K562 (cell line): ENCODE results near the gene CSDE1. TPM values are rescaled to one million over a fixed set of nuclear protein-coding genes. Genes with fewer than 3 reads are reported as not detected.

Experiments used
- FOXA3 ChIP-seq, 2 experiments: fragments of 450-650 bp in 1 of 2; sonication (generic) in 1 of 2; formaldehyde crosslinking; IDR thresholded peaks in 1 of 2; conservative IDR thresholded peaks in 1 of 2; 2 replicates each; pipeline versions ENCODE4 v1.4.0 to v1.8.0; 2020 to 2022; ENCODE audit warnings: mild to moderate bottlenecking in 2 of 2, missing genetic modification reagents in 1 of 2
- HDAC3 ChIP-seq: fragments of 450-650 bp; IDR thresholded peaks from 2 replicates; pipeline ENCODE4 v1.6.1; 2018; ENCODE audit warnings: borderline replicate concordance, mild to moderate bottlenecking, moderate library complexity; ENCODE audit not compliant: partially characterized antibody
- KLF10 ChIP-seq: fragments of 250-450 bp; sonication (Bioruptor Pico); IDR thresholded peaks from 2 replicates; pipeline ENCODE4 v1.6.1; 2021; ENCODE audit warnings: matching md5 sums
- NEUROD1 ChIP-seq: fragments of 150-350 bp; IDR thresholded peaks from 2 replicates; pipeline ENCODE4 v1.6.1; 2014; ENCODE audit warnings: borderline replicate concordance, low read length, low read depth; ENCODE audit not compliant: partially characterized antibody
- PHB ChIP-seq: fragments of 250-450 bp; sonication (Bioruptor Pico); IDR thresholded peaks from 2 replicates; pipeline ENCODE4 v1.5.0; 2021
- SMARCB1 ChIP-seq: IDR thresholded peaks from 2 replicates; pipeline ENCODE4 v1.6.1; 2011; ENCODE audit warnings: improper control_type of control experiment, low read depth; ENCODE audit not compliant: insufficient read length
- SP2 ChIP-seq: IDR thresholded peaks from 2 replicates; pipeline ENCODE4 v1.6.1; 2011; ENCODE audit warnings: mild to moderate bottlenecking, low read depth, low read length, moderate library complexity; ENCODE audit not compliant: poor library complexity, severe bottlenecking; ENCODE audit errors: extremely low read depth
- ZFP36 ChIP-seq: fragments of 150-350 bp; IDR thresholded peaks from 2 replicates; pipeline ENCODE4 v1.6.1; 2018; ENCODE audit warnings: low read length, low read depth; ENCODE audit not compliant: partially characterized antibody
- ZNF695 ChIP-seq: fragments of 450-650 bp; formaldehyde crosslinking; IDR thresholded peaks from 2 replicates; pipeline ENCODE4 v1.4.0; 2020; ENCODE audit warnings: mild to moderate bottlenecking, moderate library complexity
- ZNF696 ChIP-seq: fragments of 250-450 bp; sonication (Bioruptor Pico); conservative IDR thresholded peaks from 2 replicates; pipeline ENCODE4 v1.4.0; 2020; ENCODE audit warnings: mild to moderate bottlenecking, moderate library complexity
- polyA plus RNA-seq, 8 experiments: library from polyadenylated mRNA; depleted of rRNA in 4 of 8; stranded (reverse) in 5 of 8; unstranded in 3 of 8; fragments of >200 nt; fragmentation: Nextera tagmentation in 2 of 8; fragmentation: Illumina TruSeq in 1 of 8; extraction: Ambion mirVana in 2 of 8; extraction: Trizol in 1 of 8; gene quantifications; 2 replicates each; pipeline versions ENCODE4 v1.2.1 to v1.2.3, GENCODE V29; 2011 to 2014; ENCODE audit warnings: inconsistent platforms in 1 of 8, missing spikeins in 1 of 8
- total RNA-seq, 7 experiments: library from RNA; depleted of rRNA in 6 of 7; stranded (reverse); fragments of >200 nt in 6 of 7; fragmentation: Illumina TruSeq in 2 of 7; extraction: Trizol in 2 of 7; gene quantifications; 2 replicates each; pipeline versions ENCODE4 v1.2.1 to v1.2.3, GENCODE V29; 2011 to 2021; ENCODE audit warnings: low replicate concordance in 1 of 7
- TF ChIP-seq, protein P1 (sequence below): fragments of 200-400 bp; formaldehyde crosslinking; IDR thresholded peaks from 2 replicates; pipeline ENCODE4 v1.6.1; 2017; ENCODE audit warnings: mild to moderate bottlenecking, low read depth, low read length, moderate library complexity
- TF ChIP-seq, protein P2 (sequence below): sonication (generic); formaldehyde crosslinking; IDR thresholded peaks from 2 replicates; pipeline ENCODE4 v1.8.1; 2023; ENCODE audit warnings: missing genetic modification reagents, mild to moderate bottlenecking, borderline replicate concordance
- TF ChIP-seq, protein P3 (sequence below): sonication (generic); formaldehyde crosslinking; IDR thresholded peaks from 2 replicates; pipeline ENCODE4 v1.4.0; 2020; ENCODE audit warnings: mild to moderate bottlenecking, missing genetic modification reagents
- TF ChIP-seq, protein P4 (sequence below): fragments of 450-650 bp; formaldehyde crosslinking; conservative IDR thresholded peaks from 2 replicates; pipeline ENCODE4 v1.4.0; 2022; ENCODE audit warnings: mild to moderate bottlenecking, missing genetic modification characterization

The CSDE1 gene
- total and polyA plus RNA-seq, 9 of the 15 experiments (the other 6 are each of a cell fraction or from before 2014, with no cell fraction given), result 174 to 538 (median 403) TPM

DNA sequence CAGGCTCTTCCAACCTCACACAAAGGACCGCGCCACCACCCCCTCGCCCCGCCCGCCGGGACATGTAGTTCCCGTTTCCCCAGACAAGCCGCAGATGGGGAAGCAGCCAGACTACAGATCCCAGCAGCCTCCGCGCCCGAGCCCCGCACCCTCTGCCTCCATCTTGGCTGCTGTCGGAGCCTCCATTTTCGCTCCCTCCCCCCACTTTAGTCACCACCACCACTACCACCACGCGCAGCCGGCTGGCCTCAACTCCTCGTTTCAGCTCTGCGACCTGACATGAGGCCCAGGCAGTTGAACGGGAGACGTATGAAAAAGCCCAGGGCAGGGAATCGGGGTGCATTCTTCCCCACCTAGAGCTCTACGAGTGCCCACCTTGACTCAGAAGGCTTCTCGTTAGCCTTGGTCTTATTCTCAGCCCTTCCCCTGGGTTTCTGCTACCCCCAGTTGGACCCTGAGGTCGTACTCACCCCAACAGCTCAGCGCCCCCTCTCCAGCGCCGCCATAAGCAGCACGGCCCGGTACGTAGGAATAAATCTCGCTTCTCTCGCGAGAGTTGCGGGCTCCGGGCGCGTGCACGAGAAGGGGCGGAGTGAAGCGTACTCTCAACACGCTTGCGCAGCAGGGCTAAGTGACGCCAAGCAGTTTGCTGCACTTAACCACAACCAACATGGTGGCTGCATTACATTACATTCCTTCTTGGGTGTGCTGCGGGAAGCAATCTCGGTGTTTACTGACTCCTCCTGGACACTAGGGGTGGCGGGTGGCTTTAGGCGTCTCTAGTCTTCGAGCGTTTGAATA lies at the start of gene CSDE1 (continued):
- TF ChIP-seq, protein P1, sequence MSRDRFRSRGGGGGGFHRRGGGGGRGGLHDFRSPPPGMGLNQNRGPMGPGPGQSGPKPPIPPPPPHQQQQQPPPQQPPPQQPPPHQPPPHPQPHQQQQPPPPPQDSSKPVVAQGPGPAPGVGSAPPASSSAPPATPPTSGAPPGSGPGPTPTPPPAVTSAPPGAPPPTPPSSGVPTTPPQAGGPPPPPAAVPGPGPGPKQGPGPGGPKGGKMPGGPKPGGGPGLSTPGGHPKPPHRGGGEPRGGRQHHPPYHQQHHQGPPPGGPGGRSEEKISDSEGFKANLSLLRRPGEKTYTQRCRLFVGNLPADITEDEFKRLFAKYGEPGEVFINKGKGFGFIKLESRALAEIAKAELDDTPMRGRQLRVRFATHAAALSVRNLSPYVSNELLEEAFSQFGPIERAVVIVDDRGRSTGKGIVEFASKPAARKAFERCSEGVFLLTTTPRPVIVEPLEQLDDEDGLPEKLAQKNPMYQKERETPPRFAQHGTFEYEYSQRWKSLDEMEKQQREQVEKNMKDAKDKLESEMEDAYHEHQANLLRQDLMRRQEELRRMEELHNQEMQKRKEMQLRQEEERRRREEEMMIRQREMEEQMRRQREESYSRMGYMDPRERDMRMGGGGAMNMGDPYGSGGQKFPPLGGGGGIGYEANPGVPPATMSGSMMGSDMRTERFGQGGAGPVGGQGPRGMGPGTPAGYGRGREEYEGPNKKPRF, result no peak
- TF ChIP-seq, protein P2, sequence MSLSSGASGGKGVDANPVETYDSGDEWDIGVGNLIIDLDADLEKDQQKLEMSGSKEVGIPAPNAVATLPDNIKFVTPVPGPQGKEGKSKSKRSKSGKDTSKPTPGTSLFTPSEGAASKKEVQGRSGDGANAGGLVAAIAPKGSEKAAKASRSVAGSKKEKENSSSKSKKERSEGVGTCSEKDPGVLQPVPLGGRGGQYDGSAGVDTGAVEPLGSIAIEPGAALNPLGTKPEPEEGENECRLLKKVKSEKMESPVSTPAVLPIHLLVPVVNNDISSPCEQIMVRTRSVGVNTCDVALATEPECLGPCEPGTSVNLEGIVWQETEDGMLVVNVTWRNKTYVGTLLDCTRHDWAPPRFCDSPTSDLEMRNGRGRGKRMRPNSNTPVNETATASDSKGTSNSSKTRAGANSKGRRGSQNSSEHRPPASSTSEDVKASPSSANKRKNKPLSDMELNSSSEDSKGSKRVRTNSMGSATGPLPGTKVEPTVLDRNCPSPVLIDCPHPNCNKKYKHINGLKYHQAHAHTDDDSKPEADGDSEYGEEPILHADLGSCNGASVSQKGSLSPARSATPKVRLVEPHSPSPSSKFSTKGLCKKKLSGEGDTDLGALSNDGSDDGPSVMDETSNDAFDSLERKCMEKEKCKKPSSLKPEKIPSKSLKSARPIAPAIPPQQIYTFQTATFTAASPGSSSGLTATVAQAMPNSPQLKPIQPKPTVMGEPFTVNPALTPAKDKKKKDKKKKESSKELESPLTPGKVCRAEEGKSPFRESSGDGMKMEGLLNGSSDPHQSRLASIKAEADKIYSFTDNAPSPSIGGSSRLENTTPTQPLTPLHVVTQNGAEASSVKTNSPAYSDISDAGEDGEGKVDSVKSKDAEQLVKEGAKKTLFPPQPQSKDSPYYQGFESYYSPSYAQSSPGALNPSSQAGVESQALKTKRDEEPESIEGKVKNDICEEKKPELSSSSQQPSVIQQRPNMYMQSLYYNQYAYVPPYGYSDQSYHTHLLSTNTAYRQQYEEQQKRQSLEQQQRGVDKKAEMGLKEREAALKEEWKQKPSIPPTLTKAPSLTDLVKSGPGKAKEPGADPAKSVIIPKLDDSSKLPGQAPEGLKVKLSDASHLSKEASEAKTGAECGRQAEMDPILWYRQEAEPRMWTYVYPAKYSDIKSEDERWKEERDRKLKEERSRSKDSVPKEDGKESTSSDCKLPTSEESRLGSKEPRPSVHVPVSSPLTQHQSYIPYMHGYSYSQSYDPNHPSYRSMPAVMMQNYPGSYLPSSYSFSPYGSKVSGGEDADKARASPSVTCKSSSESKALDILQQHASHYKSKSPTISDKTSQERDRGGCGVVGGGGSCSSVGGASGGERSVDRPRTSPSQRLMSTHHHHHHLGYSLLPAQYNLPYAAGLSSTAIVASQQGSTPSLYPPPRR (CRISPR knock-in tag), result peak; percentile 91; the same call in 1 of the 2 replicates
- 0 out of 2 replicates have a peak, but pooled peaks have one; percentile 36 for TF ChIP-seq ZNF695 (CRISPR knock-in tag)
- no peak for TF ChIP-seq SMARCB1
- TF ChIP-seq NEUROD1, result no peak
- no peak for TF ChIP-seq HDAC3
- 0 out of 2 replicates have a peak, but pooled peaks have one; percentile 49 for TF ChIP-seq PHB
- TF ChIP-seq KLF10 (CRISPR knock-in tag), result no peak
- TF ChIP-seq ZNF696, result no peak
- no peak for TF ChIP-seq SP2
- TF ChIP-seq, protein P3, sequence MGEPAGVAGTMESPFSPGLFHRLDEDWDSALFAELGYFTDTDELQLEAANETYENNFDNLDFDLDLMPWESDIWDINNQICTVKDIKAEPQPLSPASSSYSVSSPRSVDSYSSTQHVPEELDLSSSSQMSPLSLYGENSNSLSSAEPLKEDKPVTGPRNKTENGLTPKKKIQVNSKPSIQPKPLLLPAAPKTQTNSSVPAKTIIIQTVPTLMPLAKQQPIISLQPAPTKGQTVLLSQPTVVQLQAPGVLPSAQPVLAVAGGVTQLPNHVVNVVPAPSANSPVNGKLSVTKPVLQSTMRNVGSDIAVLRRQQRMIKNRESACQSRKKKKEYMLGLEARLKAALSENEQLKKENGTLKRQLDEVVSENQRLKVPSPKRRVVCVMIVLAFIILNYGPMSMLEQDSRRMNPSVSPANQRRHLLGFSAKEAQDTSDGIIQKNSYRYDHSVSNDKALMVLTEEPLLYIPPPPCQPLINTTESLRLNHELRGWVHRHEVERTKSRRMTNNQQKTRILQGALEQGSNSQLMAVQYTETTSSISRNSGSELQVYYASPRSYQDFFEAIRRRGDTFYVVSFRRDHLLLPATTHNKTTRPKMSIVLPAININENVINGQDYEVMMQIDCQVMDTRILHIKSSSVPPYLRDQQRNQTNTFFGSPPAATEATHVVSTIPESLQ, result peak; percentile 25; the same call in 1 of the 2 replicates
- TF ChIP-seq FOXA3 (CRISPR knock-in tag; conservative IDR thresholded peaks at IDR 0.05 in 1 of 2, IDR thresholded peaks at IDR 0.05 in 1 of 2), result 0 out of 4 replicates have a peak, but pooled peaks of 1 of the 2 experiments have one; percentile 12
- TF ChIP-seq, protein P4, sequence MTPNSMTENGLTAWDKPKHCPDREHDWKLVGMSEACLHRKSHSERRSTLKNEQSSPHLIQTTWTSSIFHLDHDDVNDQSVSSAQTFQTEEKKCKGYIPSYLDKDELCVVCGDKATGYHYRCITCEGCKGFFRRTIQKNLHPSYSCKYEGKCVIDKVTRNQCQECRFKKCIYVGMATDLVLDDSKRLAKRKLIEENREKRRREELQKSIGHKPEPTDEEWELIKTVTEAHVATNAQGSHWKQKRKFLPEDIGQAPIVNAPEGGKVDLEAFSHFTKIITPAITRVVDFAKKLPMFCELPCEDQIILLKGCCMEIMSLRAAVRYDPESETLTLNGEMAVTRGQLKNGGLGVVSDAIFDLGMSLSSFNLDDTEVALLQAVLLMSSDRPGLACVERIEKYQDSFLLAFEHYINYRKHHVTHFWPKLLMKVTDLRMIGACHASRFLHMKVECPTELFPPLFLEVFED, result peak; percentile 87
- TF ChIP-seq ZFP36, result peak; percentile 32
